ENCODE measurements around the gene MAD1L1.

GRCh38 chr7:2046581-2047565 is 185.9 kb downstream of the MAD1L1 start:
- TF ChIP-seq SP1 (CRISPR knock-in tag; conservative IDR thresholded peaks at IDR 0.05) (no peak), NR3C1 (CRISPR knock-in tag; conservative IDR thresholded peaks at IDR 0.05; ENCODE audit: low read depth) (no peak), E2F1 (CRISPR knock-in tag; IDR thresholded peaks at IDR 0.05) (no peak), FOXJ3 (CRISPR knock-in tag; IDR thresholded peaks at IDR 0.05; ENCODE audit: borderline replicate concordance) (no peak), MAX (CRISPR knock-in tag; IDR thresholded peaks at IDR 0.05) (no peak), CTCF (IDR thresholded peaks at IDR 0.05) (no peak), STAT6 (CRISPR knock-in tag; conservative IDR thresholded peaks at IDR 0.05; ENCODE audit: low read depth) (no peak), KAT7 (CRISPR knock-in tag; IDR thresholded peaks at IDR 0.05; ENCODE audit: borderline replicate concordance) (no peak), E2F5 (CRISPR knock-in tag; IDR thresholded peaks at IDR 0.05) (no peak), ZNF532 (CRISPR knock-in tag; IDR thresholded peaks at IDR 0.05; ENCODE audit: borderline replicate concordance) (no peak), TEAD4 (CRISPR knock-in tag; IDR thresholded peaks at IDR 0.05) (no peak)
